Loucy (cell line): Measurements from ENCODE around the gene CARD9.

Experiments
- EZH2phosphoT487 ChIP-seq: fragments of 200-600 bp; IDR thresholded peaks from 2 replicates; pipeline ENCODE4 v1.6.1; 2018; ENCODE audit warnings: antibody characterized with exemption, mild to moderate bottlenecking, moderate library complexity, borderline replicate concordance
- TF ChIP-seq, protein P1 (sequence below): fragments of 200-600 bp; sonication (generic); conservative IDR thresholded peaks from 2 replicates; pipeline ENCODE4 v1.5.1; 2014; ENCODE audit warnings: mild to moderate bottlenecking, antibody characterized with exemption, low read length

DNA sequence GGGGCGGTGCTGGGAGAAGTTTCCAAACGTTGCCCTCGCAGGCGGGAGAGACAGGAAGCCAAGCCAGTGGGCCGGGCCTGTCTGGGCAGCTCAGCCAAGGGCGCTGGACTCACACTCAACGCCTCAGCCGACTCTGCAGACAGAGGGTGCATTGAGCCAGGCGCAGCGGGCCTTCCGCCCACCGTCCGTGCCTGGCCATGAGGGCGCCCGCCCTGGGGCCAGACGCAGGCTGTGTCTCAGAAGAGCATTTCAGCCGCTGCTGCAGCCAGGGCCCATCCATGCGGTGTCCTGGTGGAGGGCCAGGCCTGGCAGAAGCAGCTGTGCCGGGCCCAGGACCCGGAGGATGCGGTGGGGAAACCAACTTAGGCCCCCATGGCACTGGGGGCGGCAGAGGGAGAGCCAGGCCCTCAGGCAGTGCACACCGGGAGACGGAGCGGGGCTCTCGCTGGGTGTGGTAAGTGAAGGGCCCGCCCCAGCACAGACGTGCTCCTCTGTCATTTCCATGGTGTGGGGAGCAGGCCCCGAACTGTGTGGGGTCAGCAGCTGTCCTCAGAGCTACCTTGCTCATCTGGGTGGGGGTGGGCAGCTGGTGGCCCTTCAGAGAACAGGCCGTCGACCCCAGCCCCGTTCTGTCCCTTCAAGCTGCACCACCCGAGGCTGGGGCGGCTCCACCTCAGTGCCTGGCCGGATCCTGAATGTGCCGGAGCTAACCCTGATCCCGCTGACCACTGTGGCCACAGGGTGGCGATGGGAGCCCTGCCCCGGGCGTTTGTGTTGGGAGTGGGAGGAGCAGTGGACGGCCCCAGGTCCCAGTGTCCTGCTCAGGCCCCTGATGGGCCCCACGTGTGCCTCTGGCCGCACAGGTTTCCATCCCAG, 27.9 kb downstream of the CARD9 start:
- TF ChIP-seq, protein P1, sequence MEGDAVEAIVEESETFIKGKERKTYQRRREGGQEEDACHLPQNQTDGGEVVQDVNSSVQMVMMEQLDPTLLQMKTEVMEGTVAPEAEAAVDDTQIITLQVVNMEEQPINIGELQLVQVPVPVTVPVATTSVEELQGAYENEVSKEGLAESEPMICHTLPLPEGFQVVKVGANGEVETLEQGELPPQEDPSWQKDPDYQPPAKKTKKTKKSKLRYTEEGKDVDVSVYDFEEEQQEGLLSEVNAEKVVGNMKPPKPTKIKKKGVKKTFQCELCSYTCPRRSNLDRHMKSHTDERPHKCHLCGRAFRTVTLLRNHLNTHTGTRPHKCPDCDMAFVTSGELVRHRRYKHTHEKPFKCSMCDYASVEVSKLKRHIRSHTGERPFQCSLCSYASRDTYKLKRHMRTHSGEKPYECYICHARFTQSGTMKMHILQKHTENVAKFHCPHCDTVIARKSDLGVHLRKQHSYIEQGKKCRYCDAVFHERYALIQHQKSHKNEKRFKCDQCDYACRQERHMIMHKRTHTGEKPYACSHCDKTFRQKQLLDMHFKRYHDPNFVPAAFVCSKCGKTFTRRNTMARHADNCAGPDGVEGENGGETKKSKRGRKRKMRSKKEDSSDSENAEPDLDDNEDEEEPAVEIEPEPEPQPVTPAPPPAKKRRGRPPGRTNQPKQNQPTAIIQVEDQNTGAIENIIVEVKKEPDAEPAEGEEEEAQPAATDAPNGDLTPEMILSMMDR: no peak
- no peak for TF ChIP-seq EZH2phosphoT487
